Smooth muscle cell (in vitro differentiated cells): ENCODE results near the gene THRB. TPM values are rescaled to one million over a fixed set of nuclear protein-coding genes. Genes with fewer than 3 reads are reported as not detected.

Source experiments
- DNase-seq: peaks from one replicate; lab custom pipeline; 2025; ENCODE audit not compliant: unreplicated experiment; lab: John Stamatoyannopoulos, UW
- H2AFZ ChIP-seq: fragments of 200-600 bp; sonication (generic); 2 replicates; pipeline ENCODE4 v1.6.0; 2016; ENCODE audit warnings: antibody characterized with exemption, low read depth, mild to moderate bottlenecking
- H3F3A ChIP-seq: fragments of 200-600 bp; sonication (generic); 2 replicates; pipeline ENCODE4 v1.6.0; 2017; ENCODE audit warnings: antibody characterized with exemption, low read depth
- H3K27ac ChIP-seq: fragments of 200-600 bp; sonication (generic); 2 replicates; pipeline ENCODE4 v1.5.1; 2016; ENCODE audit warnings: low read depth, mild to moderate bottlenecking
- H3K27me3 ChIP-seq: fragments of 200-600 bp; sonication (generic); 2 replicates; pipeline ENCODE4 v1.6.1; 2016; ENCODE audit warnings: low read depth, mild to moderate bottlenecking
- H3K36me3 ChIP-seq: fragments of 200-600 bp; sonication (generic); 2 replicates; pipeline ENCODE4 v1.5.1; 2016; ENCODE audit warnings: low read depth
- H3K4me1 ChIP-seq: fragments of 200-600 bp; sonication (generic); 2 replicates; pipeline ENCODE4 v1.5.1; 2016; ENCODE audit warnings: low read depth
- H3K4me2 ChIP-seq: fragments of 200-600 bp; sonication (generic); 2 replicates; pipeline ENCODE4 v1.6.0; 2016; ENCODE audit warnings: mild to moderate bottlenecking
- H3K4me3 ChIP-seq: fragments of 200-600 bp; sonication (generic); 2 replicates; pipeline ENCODE4 v1.5.1; 2016; ENCODE audit warnings: mild to moderate bottlenecking
- H3K79me2 ChIP-seq: fragments of 200-600 bp; sonication (generic); 2 replicates; pipeline ENCODE4 v1.6.0; 2016; ENCODE audit warnings: low read depth, mild to moderate bottlenecking
- H3K9ac ChIP-seq: fragments of 200-600 bp; sonication (generic); 2 replicates; pipeline ENCODE4 v1.6.0; 2016; ENCODE audit warnings: low read depth
- H3K9me3 ChIP-seq: fragments of 200-600 bp; sonication (generic); replicated peaks from 2 replicates; pipeline ENCODE4 v1.5.1; 2016; ENCODE audit warnings: low read depth
- H4K20me1 ChIP-seq: fragments of 200-600 bp; sonication (generic); 2 replicates; pipeline ENCODE4 v1.6.0; 2016; ENCODE audit warnings: low read depth
- WGBS: methylation state at CpG from one replicate; pipeline ENCODE4 v1.1.7; 2016; ENCODE audit warnings: low lambda C conversion rate; 5-methylcytosine and 5-hydroxymethylcytosine counted together
- polyA plus RNA-seq: library from polyadenylated mRNA; unstranded; fragments of >200 nt; fragmentation: Nextera tagmentation; extraction: Ambion mirVana; gene quantifications from 2 replicates; pipeline ENCODE4 v1.2.1, GENCODE V29; 2016
- total RNA-seq: library from RNA; depleted of rRNA; stranded (reverse); fragments of >200 nt; gene quantifications from 2 replicates; pipeline ENCODE4 v1.2.3, GENCODE V29; 2014
- TF ChIP-seq, protein P1 (sequence below): fragments of 200-600 bp; sonication (generic); IDR thresholded peaks from 2 replicates; pipeline ENCODE4 v1.5.1; 2017; ENCODE audit warnings: borderline replicate concordance, mild to moderate bottlenecking, antibody characterized with exemption; ENCODE audit not compliant: insufficient read depth, poor library complexity, severe bottlenecking

The THRB gene
- total and polyA plus RNA-seq, 2 experiments from 2014 or later, result 5.6 to 43.8 TPM

DNA sequence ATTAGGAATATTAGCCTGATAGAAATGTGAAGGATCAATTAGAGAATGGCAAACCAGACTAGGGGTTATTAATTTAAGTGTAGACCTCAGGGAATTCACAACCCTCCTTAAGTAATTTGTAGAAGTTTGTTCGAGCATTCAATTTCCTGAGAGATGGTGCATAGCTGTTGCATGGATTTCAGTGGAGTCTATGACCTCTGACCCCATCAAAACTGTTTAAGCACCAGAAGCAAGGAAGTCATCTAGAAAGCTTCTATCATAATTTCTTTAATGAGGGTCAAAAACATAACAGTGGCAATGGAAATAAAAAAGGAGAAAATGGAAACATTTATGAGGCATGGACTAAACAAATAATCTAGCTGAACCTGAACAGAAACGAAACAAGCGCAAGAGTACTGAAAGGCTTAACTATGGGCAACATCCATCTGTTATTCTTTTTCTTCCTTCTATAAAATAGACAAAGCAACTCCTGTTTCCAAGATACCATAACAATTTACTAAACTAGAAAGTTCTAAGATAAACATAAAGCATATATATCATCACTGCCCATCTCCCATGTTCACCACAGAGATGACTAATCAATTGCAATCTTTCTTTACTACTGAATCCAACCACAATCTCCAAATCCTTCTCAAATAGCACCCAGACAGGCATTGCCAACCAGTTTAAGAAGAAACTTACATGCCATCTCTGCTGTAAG, 151.4 kb downstream of the THRB start:
- Histone ChIP-seq H3K27me3 (no peaks in the 10 kb centered on the region), H3K9me3 (no peaks in the 10 kb centered on the region), H3F3A (no peaks in the 10 kb centered on the region), H3K79me2 (no peaks in the 10 kb centered on the region), H3K4me1 (no peaks in the 10 kb centered on the region), H3K9ac (no peak overlapping the region), H2AFZ (no peak overlapping the region), H3K27ac (peak overlapping the region; percentile 42), H3K4me2 (no peak overlapping the region), H4K20me1 (peaks cover 3% of the 10 kb centered on the region), H3K4me3 (no peak overlapping the region), H3K36me3 (no peaks in the 10 kb centered on the region)
- DNase-seq, result no peak
- TF ChIP-seq, protein P1, sequence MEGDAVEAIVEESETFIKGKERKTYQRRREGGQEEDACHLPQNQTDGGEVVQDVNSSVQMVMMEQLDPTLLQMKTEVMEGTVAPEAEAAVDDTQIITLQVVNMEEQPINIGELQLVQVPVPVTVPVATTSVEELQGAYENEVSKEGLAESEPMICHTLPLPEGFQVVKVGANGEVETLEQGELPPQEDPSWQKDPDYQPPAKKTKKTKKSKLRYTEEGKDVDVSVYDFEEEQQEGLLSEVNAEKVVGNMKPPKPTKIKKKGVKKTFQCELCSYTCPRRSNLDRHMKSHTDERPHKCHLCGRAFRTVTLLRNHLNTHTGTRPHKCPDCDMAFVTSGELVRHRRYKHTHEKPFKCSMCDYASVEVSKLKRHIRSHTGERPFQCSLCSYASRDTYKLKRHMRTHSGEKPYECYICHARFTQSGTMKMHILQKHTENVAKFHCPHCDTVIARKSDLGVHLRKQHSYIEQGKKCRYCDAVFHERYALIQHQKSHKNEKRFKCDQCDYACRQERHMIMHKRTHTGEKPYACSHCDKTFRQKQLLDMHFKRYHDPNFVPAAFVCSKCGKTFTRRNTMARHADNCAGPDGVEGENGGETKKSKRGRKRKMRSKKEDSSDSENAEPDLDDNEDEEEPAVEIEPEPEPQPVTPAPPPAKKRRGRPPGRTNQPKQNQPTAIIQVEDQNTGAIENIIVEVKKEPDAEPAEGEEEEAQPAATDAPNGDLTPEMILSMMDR, result no peak
- 91% methylated on average over 3 of the region's 3 CpGs for WGBS

DNA sequence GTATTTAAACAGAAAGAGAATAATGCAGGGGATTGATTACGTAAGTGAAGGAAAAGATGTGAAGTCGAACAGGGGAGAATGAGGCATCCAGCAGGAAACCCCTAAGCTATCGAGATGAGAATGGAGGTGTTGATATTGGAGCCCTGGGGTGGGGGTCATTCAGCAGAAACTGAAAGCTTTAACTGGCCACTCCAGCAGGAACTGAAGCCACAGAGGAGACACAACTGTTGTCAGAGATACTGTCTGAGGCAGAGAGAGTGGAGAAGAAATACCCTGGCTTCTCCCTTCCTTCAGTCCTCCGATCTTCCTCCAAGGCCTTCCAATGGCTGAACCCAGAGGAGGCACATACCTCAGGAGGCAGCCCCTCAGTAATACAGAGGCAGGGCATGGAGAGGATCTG, 152.4 kb downstream of the THRB start:
- no peaks in the 10 kb centered on the region for H3K79me2 ChIP-seq

DNA sequence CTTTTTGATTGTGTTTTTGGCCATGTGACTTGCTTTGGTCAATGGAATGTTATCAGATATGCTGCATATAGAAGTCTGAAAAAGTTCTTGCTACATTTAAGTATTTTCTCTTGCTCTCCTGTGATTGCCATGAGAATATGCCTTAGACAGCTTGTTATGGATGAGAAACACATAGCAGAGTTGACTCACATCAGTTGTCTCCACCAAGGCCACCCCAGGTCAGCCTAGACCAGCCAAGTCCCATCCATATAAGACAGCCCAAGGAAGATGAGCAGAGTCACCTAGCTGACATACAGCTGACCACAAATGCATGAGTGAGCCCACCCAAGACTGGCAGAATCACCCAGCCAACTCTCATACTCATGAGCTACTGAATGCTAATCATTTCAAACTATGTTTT, 153.0 kb downstream of the THRB start:
- H3K79me2 ChIP-seq, result no peaks in the 10 kb centered on the region

More for the DNA sequence above, 152.4 kb downstream of the THRB start:
- Histone ChIP-seq H3K4me1 (no peaks in the 10 kb centered on the region), H3K9me3 (no peaks in the 10 kb centered on the region), H3K9ac (no peak overlapping the region), H3F3A (no peaks in the 10 kb centered on the region), H3K4me3 (no peak overlapping the region), H2AFZ (no peak overlapping the region), H3K36me3 (no peaks in the 10 kb centered on the region), H4K20me1 (peaks cover 3% of the 10 kb centered on the region), H3K4me2 (no peak overlapping the region), H3K27ac (no peak overlapping the region), H3K27me3 (no peaks in the 10 kb centered on the region)
- no peak for DNase-seq
- TF ChIP-seq, protein P1, result no peak
- 98% methylated on average over 4 of the region's 4 CpGs for WGBS

More for the DNA sequence above, 153.0 kb downstream of the THRB start:
- Histone ChIP-seq H3F3A (no peaks in the 10 kb centered on the region), H3K4me2 (no peak overlapping the region), H3K9ac (no peak overlapping the region), H2AFZ (no peak overlapping the region), H3K27me3 (no peaks in the 10 kb centered on the region), H3K4me3 (no peak overlapping the region), H3K27ac (no peak overlapping the region), H3K9me3 (no peaks in the 10 kb centered on the region), H3K36me3 (no peaks in the 10 kb centered on the region), H3K4me1 (no peaks in the 10 kb centered on the region), H4K20me1 (peaks cover 3% of the 10 kb centered on the region)
- DNase-seq, result no peak
- TF ChIP-seq, protein P1, result no peak
